NCI-H446 (cell line): ENCODE results near the gene SLAMF1.
"Not testable (repeated sequence)": the region's sequence is repeated elsewhere in the genome, so short reads cannot be mapped to it uniquely, and the experiment has no call there.

Experiments
- DNase-seq, 2 experiments: peaks; one replicate each; lab custom pipeline; 2025; lab: John Stamatoyannopoulos, UW

The SLAMF1 gene

DNA sequence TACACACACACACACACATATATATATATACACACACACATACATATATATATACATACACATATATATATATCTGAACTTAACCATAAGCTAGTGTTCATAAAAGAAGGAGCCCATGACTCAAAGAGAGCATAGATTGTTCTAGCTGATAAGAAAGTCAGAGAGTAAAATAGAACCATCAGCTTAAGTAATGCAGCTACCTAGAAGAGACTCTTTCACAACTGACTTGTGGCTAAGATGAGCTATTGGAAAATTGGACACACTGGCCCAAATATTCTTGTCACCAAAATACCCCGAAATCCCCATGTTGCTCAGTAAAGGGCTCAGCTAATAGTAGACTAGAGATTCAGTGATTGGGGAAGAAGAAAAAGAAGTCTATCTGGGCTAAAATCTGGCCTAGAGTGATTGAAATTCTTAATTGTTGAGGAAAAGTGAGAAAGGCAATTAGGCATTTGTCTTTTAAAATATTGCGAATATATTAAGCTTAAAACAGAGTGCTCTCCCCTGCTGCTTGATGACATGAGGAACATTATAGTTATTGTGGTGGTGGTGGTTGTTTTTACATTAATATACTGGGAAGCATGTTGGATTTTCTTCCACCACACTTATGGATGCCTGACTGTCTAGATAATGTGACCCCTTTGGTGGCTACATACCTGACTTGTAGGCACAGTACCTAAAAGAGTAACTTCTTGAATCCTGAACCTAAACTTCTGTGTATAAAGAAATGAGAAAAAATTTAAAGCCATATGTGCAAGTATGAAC, 6.3 kb downstream of the SLAMF1 start:
- DNase-seq = no peak

DNA sequence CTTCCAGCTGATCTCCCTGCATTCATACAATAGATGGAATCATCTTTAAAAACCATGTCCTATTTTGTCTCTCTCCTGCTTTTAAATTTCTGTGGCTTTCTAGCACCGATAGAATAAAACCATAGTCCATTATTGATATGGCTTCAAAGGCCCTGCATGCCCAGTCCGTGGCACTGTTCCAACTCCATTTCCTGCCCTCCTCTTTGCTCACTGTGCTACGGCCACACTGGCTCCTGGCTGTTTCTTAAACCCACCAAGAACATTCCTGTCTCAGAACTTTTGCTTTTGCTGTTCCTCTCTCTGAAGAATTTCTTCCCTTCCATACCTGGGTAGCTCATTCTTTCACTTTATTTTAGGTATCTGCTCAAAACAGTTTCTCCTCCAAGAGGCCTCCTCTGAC, 7.2 kb downstream of the SLAMF1 start:
- no peak for DNase-seq

DNA sequence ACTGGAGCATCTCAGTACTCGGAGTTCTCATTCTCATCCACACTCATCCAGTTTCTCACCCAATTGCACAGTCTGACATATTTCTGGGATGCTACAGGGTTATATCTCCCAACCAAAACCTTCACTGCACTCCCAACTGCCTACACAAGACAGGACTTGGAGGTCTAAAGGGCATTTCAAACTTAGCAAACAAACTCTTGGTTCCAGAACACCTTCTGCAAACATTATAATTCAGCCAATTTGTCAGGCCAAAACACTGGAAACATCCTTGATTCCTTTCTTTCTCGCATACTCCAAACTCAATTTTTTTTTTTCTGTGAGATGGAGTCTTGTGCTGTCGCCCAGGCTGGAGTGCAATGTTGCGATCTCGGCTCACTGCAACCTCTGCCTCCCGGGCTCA, 7.9 kb downstream of the SLAMF1 start:
- DNase-seq = no peak

DNA sequence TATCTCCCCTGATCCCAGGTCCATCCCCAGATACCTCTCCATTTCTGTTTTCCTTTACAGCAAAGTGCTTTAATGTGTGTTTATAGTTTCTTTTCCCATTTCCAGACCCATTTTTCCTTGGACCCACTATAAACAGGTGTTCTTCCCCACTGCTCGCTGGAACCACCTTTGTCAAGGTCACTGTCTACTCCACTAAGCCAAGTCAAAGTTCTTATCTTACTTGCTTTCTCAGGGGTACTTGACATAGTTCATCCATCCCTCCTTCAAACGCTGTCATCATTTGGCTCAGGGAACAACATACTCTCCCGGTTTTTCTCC, 8.3 kb downstream of the SLAMF1 start:
- no peak for DNase-seq

DNA sequence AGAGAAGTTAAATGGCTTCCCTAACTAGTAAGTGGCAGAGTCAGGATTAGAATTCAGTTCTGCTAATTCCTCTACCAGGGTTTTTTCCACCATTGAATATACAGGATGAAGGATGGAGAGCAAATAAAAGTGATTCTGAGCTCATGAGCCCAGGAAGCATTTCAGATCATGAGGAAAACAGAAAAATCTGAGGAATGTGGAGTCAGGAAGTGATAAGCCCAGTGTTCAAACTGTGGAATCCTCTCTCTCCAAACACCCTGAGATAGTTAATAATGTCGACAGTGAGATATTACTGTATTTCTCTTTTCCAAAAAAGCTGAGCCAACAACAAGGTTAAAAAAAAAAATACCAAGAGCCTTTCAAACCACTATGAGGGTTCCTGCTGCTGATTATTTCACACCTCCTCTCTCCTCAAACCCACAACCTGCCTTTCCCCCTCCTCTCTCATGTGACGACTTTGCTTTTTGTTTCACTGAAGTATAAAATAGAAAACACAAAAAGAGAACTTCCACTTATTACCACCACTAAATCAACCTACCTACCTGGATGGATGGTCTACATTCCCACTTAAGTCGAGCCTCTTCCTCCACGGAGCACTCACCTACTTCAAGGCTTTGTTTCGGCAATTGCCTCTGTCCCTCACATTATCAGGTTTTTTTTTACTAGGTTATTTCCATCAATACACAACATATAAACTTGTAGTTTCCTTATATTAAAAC, 8.9 kb downstream of the SLAMF1 start:
- no peak for DNase-seq

DNA sequence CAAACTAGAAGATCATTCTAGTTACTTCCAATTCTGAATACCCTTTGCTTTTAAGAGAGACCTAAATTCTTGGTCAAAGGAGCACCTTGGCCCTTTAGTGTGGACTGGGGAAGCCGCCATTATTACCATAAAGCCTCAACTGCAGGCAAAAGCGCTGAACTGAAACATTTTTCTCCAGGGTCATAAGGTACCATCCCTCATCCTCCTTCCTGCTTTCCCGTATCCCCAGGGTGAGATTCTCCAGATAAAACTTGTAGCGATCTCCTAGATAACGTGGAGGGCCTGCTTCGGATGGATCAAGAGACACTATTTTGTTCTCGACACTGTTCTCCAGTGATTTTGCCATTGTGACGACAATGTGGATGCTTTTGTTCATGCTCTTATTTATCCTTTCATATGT, 9.8 kb downstream of the SLAMF1 start:
- DNase-seq = no peak

DNA sequence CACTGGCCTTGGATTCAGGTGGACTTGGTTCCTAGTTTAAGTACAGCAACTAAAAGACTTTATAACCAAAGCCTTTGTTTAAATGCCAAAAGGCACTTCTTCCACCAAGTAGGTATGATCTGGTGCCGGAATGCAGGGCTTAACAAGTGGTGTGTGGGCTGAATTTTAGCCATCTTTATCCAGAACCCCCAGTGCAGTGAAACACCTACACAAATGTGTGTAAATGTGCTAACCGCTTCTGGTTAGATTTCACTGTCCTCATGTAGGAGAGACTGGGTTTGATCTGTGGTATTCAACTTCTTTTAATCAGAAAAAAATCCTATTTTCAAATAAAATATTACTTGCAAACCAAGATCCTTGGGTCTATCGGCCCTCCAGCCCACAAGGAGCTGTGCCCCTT, 10.3 kb downstream of the SLAMF1 start:
- DNase-seq = no peak

DNA sequence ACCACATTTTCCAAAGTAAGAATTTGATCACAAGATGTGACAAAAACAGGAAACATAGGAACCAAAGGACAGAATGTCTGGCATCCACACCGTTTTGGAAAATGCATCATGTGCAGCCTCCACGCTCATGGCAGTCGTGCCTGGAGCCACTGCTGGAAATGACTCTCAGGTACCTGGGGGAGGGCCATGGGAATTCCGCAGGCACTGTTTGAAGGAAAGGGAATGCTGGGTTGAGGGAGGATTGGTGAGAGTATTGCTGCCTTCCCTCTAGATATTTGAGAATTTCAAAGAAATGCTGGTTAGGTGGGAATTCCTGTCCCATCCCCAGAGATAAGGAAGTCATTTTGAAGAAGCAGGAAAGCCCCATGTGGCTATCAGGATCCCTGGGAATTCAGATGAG, 10.8 kb downstream of the SLAMF1 start:
- no peak for DNase-seq

DNA sequence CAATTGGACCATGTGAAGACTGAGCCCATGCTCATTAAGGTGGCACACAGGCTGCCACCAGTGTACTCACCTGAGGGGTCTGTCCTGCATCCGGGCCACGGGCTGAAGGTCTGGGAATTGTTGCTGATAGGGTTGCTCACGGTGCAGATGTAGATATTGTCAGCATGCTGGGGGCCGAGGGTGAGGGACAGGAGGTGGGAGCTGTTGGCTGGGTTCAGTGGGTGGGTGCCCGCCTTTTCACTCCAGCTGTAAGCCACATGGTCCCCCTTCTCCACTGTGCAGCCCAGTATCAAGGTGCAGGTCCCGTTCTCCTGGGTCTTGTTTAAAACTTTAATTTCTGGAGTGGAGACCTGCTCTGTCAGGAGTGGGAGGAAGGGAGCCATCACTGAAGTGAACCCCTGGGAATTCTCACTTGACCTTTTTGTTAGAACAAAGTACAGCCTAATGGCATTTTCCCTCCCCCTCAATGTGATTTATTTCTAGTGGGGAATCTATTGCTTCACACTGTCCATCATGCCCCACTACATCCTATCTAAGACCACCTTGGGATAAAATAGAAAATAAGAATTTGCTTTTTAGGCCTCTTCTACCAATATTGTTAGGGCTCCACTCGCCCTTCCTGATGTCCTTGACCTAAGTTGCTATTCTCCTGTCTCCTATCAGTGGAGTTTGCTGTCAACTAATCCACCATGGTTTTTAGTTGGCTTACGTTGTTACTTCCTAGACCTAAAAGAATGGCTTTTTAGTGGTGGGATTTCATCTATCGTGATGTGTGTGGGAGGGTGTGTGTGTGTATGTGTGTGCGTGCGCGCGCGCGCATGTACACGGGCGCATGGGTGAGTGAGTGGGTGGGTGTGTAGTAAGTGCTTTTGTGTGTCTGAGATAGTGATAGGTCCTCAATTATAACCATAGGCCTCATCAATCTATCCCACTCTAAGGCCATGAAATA, 12.0 kb downstream of the SLAMF1 start:
- no peak for DNase-seq

DNA sequence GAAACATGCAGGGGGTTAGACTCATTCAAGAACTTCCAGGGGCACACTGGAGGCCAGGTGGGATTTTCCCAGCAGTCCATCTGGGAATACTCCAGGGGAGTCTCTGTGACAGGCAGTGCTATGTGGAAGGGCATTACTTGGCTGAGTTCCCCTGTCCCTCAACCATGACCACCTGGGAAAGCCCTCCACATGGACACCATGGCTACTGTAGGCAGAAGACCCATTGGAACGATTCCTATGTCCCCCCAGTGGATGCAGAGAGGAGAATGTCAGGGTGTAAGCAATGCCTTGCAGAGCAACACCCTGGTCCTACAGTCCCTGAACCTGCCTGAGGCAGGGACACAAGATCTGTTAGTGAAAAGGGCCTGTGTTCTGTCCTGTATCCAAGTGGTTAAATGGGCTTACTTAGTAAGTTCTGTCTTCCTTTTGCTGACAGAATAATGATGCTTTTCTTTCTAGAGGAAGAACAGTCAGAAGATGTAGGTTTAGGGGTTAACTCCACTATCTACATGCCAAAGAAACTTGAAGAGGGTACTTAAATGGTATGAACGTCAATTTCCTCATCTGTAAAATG, 13.4 kb downstream of the SLAMF1 start:
- no peak for DNase-seq

DNA sequence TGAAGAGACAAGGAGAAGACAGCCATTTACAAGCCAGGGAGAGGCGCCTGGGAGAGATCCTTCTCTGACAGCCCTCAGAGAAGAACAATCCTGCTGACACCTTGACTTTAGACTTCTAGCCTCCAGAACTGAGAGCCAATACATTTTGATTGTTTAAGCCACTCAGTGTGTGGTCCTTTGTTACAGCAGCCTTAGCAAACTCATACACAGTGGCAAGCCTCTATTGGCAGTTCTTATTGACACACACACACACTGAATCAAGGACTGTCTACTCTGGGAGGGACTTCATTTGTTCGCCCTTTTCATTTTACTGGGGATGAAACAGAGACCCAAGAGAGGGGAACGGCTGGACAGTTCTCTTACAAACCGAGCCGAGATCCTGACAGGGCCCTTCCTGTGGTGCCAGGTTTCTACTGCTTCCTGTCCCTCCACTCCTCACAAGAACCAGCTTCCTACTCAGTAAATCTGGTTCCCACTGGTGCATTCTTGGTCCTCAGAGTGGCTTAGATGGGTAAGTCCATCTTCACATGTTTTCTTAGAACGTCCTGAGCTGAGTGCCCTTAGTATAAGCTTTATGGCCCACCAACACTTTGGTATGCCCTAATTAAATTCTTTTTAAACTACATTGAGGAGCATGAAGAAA, 14.7 kb downstream of the SLAMF1 start:
- DNase-seq = no peak

DNA sequence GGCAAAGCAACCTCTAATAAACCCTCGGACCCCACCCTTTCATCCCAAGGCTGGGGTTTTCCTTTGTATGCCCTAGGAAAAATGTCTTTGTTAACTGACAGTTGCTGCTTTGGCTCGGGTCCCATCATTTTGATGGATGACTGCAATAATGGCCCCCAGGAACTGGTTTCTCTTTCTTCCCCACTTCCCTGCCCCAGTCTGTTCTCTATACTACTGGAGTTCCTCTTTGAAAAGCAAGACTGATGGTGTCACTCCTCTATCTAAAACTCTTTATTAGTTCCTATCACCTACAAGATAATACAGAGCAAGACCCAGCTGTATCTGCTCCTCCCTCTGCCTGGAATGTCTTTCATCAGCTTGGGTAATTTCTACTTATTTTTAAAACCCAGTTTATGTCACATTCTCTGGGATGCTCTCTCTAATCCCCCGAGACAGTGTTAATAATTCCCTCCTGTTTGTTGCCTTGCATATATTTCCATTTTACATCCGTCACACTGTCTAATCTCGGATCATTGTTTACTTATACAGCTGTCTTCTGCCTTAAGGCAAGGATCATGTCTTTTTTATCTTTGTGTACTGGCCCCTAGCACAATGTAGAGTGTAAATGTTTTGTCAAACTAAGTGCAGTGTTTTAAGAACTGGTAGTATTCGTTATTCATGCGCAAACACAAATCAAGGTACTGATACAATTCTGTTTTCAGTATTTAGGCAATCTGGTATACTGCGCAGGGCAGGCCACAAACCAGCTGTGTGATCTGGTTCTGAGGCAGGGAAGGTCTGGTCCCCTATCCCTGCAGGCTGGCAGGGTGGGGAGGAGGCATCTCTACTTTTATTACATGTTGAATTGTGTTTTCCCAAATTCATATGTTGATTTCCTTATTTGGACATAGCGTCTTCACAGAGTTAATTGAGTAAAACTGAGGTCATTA, 16.1 kb downstream of the SLAMF1 start:
- no peak for DNase-seq

DNA sequence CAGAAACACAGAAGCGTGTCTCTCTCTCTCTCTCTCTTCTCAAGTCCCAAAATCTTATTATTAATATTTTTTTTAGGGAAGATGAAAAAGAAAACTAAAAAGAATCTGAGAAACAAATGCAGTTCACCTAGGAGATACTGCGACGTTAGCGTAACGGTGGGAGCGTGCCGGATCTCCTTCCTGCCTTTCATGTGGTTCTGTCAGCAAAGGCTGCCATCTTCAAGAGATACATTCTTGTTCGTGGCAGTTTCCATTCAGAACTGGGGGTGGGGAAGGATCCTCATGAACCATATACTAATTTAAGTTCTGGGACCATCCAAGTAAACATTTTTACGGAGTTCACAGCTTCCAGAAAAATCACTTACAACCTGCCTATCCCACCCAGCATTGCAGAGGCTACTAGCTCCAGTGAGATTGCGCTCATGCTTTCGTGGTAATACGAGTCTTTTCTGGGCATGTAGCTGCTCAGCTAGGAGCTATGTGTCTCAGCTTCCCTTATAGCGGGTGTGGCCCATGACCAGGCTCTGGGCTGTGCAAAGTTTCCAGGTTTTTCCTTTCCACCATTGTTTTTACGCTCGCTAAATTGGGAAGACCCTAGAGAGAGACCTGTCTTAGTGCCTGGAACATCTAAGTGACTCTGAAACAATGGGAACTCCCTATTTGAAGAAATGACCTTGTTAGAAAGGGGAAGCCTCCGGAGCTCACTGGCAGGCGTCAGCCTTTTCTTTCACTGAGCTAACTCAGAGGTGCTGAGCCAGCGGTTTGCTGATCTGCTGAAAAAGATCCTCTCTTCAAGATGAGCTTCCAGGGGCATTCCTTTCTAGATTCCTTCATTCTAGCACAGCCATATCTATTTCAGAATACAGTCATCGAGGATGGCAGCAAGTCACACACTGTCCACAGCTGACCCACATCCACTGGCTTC, 17.3 kb downstream of the SLAMF1 start:
- no peak for DNase-seq

DNA sequence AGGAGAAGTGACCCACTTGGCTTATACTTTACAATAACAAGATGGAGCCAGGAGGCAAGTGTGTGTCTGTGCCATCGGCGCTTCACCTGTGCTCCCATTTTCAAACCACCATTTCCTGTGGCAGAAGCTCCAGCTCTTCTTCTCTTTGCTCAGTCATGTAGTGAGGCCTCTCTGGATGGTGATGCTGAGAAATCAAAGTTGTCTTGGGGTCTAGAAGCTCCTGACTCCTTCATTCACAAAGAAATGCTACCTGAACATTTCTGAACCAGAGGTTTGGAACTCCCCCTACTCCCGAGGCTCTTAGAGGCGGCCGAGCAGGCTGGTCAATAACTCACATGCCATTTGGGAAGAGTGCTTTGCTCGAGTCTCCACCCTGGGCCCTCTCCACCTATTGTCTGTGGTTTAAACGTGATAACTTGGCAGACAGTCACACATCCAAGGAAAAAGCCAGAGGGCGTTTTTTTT, 18.0 kb downstream of the SLAMF1 start:
- no peak for DNase-seq

DNA sequence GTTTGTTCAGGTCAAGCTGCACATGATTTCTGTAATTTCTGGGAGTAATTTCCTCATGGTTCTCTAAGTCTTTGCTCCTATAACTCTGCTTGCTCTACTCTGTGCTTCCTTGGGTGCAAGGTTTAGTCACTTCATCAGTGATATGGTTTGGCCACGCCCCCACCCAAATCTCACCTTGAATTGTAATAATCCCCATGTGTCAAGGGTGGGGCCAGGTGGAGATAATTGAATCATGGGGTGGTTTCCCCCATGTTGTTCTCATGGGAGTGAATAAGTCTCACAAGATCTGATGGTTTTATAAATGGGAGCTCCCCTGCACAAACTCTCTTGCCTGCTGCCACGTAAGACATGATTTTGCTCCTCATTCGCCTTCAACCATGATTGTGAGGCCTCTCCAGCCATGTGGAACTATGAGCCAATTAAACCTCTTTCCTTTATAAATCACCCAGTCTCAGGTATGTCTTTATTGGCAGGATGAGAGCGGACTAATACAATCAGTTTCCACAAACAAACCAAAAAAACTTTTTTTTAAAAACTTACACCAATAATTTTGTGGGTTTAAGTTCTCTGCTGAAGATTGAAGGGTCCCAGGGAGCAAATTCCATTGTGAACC, 19.1 kb downstream of the SLAMF1 start:
- not testable (repeated sequence) for DNase-seq

DNA sequence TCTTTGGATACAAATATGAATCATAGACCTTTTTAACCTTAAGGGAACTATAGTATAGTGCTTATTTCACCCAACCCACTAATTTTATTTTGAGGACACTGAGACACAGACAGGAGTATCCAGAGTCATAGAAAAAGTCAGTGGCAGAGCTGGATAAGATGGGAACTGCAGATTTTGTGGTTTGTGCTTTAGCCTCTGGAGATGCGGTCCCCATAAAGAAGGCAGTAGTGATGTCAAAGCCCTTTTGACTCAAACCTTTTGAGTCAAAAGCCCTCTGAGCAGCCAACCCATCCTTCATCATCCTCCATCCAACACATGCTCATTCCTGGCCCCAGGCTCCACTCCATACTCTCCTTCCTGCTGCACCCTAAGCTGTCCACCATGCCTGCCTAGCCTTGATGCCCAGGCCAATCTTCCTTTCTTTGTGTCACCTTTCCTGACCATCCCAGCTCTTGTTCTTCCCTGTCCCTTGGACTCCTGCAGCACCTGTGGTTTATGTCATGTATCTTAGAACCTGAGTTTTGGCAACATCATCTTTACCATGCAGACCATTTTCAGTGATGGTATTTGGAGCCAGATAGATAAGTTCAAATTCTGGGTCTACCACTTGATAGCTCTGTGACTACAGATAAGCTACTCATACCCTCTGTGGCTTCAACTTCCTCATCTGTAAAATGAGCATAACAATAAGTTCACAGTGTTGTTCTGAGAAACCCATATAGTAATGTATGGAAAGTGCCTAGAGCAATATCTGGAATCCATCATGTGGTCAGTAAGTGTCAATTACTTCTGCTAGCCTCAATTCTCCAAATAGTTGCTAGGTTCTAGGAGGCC, 20.1 kb downstream of the SLAMF1 start:
- DNase-seq = no peak

DNA sequence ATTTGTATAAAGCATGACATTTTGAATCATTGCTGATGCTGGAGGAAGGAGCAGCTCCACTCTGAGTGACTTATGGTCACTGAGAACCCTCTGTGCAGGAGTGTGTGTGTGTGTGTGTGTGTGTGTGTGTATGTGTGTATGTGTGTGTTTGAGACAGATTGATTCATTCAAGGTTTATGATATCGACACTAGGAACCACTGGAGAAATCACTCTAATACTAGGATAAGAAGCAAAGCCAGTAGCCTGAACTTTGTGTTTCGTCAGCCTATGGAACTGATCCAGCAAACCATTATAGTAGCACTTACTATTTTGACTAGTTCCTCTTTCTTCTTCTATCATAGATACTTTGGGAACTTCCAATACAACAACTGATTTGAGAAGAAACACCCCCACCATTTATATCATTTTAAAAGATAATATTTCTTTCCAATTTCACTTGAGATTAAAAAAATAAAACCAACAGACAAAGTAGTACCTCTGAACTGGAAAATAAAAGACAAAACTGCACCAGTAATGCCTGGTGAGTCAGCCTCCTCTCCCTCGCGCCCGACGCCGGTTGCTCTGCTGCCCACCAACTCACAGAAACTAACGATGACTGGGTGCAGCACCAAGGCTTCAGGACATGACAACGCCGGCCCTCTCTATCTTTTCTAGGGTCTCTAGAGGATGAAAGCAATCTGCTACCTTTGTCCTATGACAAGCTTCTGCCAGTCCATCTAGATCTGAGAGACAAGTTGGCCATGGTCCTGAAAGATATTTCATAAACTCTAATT, 20.9 kb downstream of the SLAMF1 start:
- no peak for DNase-seq
